GM19351 (cell line): Measurements from ENCODE around the gene FSCN2.

Experiments used
- ATAC-seq: cut with Tn5 transposase; IDR thresholded peaks from one replicate; pipeline ENCODE4 v1.9.1; 2021; ENCODE audit warnings: mild to moderate bottlenecking, moderate library complexity; ENCODE audit not compliant: unreplicated experiment

The FSCN2 gene

GRCh38 chr17:81538651-81539570 is 10.7 kb downstream of the FSCN2 start:
- ATAC-seq = no peak

GRCh38 chr17:81539571-81539900 is 11.4 kb downstream of the FSCN2 start:
- ATAC-seq = no peak

GRCh38 chr17:81539961-81540675 is 11.9 kb downstream of the FSCN2 start:
- no peak for ATAC-seq

- ATAC-seq = no peak
Observed at GRCh38 chr17:81540676-81541027, 12.5 kb downstream of the FSCN2 start.

GRCh38 chr17:81541123-81541522 is 12.9 kb downstream of the FSCN2 start:
- no peak for ATAC-seq

GRCh38 chr17:81542431-81543338 is 14.5 kb downstream of the FSCN2 start:
- ATAC-seq = no peak

GRCh38 chr17:81543339-81543675 is 15.1 kb downstream of the FSCN2 start:
- no peak for ATAC-seq

- no peak for ATAC-seq
Observed at GRCh38 chr17:81543756-81544155, 15.6 kb downstream of the FSCN2 start.

GRCh38 chr17:81544281-81544974 is 16.3 kb downstream of the FSCN2 start:
- no peak for ATAC-seq

GRCh38 chr17:81545160-81545949 is 17.2 kb downstream of the FSCN2 start:
- ATAC-seq = no peak

- ATAC-seq = no peak
Observed at GRCh38 chr17:81546906-81547613, 18.9 kb downstream of the FSCN2 start.

- ATAC-seq = no peak
Observed at GRCh38 chr17:81547614-81547982, 19.4 kb downstream of the FSCN2 start.

GRCh38 chr17:81549031-81549557 is 20.9 kb downstream of the FSCN2 start:
- no peak for ATAC-seq

- no peak for ATAC-seq
Observed at GRCh38 chr17:81549826-81550225, 21.6 kb downstream of the FSCN2 start.

GRCh38 chr17:81550285-81550684 is 22.1 kb downstream of the FSCN2 start:
- ATAC-seq = no peak

GRCh38 chr17:81550830-81551457 is 22.8 kb downstream of the FSCN2 start:
- ATAC-seq = no peak

GRCh38 chr17:81551458-81552243 is 23.5 kb downstream of the FSCN2 start:
- no peak for ATAC-seq
